ENCODE data around the gene COL1A2.

COL1A2 gene

GRCh38 chr7:94446308-94446707 lies 51.6 kb downstream of the COL1A2 start:
- TF ChIP-seq CTCF (IDR thresholded peaks at IDR 0.05): no peak
- no peaks in the 10 kb centered on the region for H3K36me3 ChIP-seq
- no peaks in the 10 kb centered on the region for H3K4me1 ChIP-seq (ENCODE audit: control insufficient read depth in 1 of 2, insufficient read depth in 1 of 2, low read depth in 1 of 2, low read length in 1 of 2)
- H3K27ac ChIP-seq: no peak overlapping the region
- H3K27me3 ChIP-seq: peaks cover 5% of the 10 kb centered on the region
- no peak overlapping the region for H3K4me3 ChIP-seq (ENCODE audit: low read depth in 1 of 2, low read length in 1 of 2)
- H3K9me3 ChIP-seq: no peaks in the 10 kb centered on the region

GRCh38 chr7:94449151-94449725 lies 54.5 kb downstream of the COL1A2 start:
- no peaks in the 10 kb centered on the region for H3K36me3 ChIP-seq
- no peak overlapping the region for H3K4me3 ChIP-seq (ENCODE audit: low read depth in 1 of 2, low read length in 1 of 2)
- H3K27ac ChIP-seq: no peak overlapping the region
- no peaks in the 10 kb centered on the region for H3K4me1 ChIP-seq (ENCODE audit: control insufficient read depth in 1 of 2, insufficient read depth in 1 of 2, low read depth in 1 of 2, low read length in 1 of 2)
- TF ChIP-seq CTCF (IDR thresholded peaks at IDR 0.05): no peak
- no peaks in the 10 kb centered on the region for H3K9me3 ChIP-seq
- H3K27me3 ChIP-seq: peaks cover 5% of the 10 kb centered on the region

GRCh38 chr7:94450044-94450697 lies 55.5 kb downstream of the COL1A2 start:
- TF ChIP-seq CTCF (IDR thresholded peaks at IDR 0.05): no peak

GRCh38 chr7:94451187-94451586 lies 56.5 kb downstream of the COL1A2 start:
- Histone ChIP-seq H3K4me1 (ENCODE audit: control insufficient read depth in 1 of 2, insufficient read depth in 1 of 2, low read depth in 1 of 2, low read length in 1 of 2) (no peaks in the 10 kb centered on the region), H3K36me3 (no peaks in the 10 kb centered on the region), H3K4me3 (ENCODE audit: low read depth in 1 of 2, low read length in 1 of 2) (no peak overlapping the region), H3K9me3 (no peaks in the 10 kb centered on the region), H3K27ac (no peak overlapping the region), H3K27me3 (no peaks in the 10 kb centered on the region)
- TF ChIP-seq CTCF (IDR thresholded peaks at IDR 0.05): no peak

More at GRCh38 chr7:94450044-94450697, 55.5 kb downstream of the COL1A2 start:
- H3K27ac ChIP-seq: no peak overlapping the region
- no peaks in the 10 kb centered on the region for H3K4me1 ChIP-seq (ENCODE audit: control insufficient read depth in 1 of 2, insufficient read depth in 1 of 2, low read depth in 1 of 2, low read length in 1 of 2)
- no peaks in the 10 kb centered on the region for H3K36me3 ChIP-seq
- no peaks in the 10 kb centered on the region for H3K9me3 ChIP-seq
- no peak overlapping the region for H3K4me3 ChIP-seq (ENCODE audit: low read depth in 1 of 2, low read length in 1 of 2)
- peaks cover 1% of the 10 kb centered on the region for H3K27me3 ChIP-seq

- no peak overlapping the region for H3K27ac ChIP-seq
- H3K4me1 ChIP-seq (ENCODE audit: control insufficient read depth in 1 of 2, insufficient read depth in 1 of 2, low read depth in 1 of 2, low read length in 1 of 2): no peaks in the 10 kb centered on the region
- no peaks in the 10 kb centered on the region for H3K36me3 ChIP-seq
- H3K27me3 ChIP-seq: no peaks in the 10 kb centered on the region
- no peak for TF ChIP-seq CTCF (IDR thresholded peaks at IDR 0.05)
- H3K9me3 ChIP-seq: no peaks in the 10 kb centered on the region
- H3K4me3 ChIP-seq (ENCODE audit: low read depth in 1 of 2, low read length in 1 of 2): no peak overlapping the region
These were observed 57.5 kb downstream of the COL1A2 start for GRCh38 chr7:94452239-94452638.

Data from neutrophil (primary cell).